ENCODE results near the gene AXDND1. TPM values are rescaled to one million over a fixed set of nuclear protein-coding genes. Genes with fewer than 3 reads are reported as not detected.

The AXDND1 gene
- total and polyA plus RNA-seq, 2 experiments from 2014 or later: not detected

GRCh38 chr1:179325836-179326235 lies 39.9 kb upstream of the AXDND1 start (continued):
- TF ChIP-seq REST (IDR thresholded peaks at IDR 0.05; ENCODE audit: unreplicated experiment) (no peak), CREB1 (CRISPR knock-in tag; IDR thresholded peaks at IDR 0.05; ENCODE audit: low read depth) (no peak), ZNF114 (CRISPR knock-in tag; IDR thresholded peaks at IDR 0.05) (no peak), EZH2phosphoT487 (IDR thresholded peaks at IDR 0.05; ENCODE audit: unreplicated experiment) (no peak), NANOG (IDR thresholded peaks at IDR 0.05; ENCODE audit: borderline replicate concordance) (no peak), EZH2 (IDR thresholded peaks at IDR 0.05; ENCODE audit: low read depth, unreplicated experiment) (no peak), STAT1 (IDR thresholded peaks at IDR 0.05; ENCODE audit: unreplicated experiment) (no peak)
- TF ChIP-seq, protein P1, sequence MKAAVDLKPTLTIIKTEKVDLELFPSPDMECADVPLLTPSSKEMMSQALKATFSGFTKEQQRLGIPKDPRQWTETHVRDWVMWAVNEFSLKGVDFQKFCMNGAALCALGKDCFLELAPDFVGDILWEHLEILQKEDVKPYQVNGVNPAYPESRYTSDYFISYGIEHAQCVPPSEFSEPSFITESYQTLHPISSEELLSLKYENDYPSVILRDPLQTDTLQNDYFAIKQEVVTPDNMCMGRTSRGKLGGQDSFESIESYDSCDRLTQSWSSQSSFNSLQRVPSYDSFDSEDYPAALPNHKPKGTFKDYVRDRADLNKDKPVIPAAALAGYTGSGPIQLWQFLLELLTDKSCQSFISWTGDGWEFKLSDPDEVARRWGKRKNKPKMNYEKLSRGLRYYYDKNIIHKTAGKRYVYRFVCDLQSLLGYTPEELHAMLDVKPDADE (IDR thresholded peaks at IDR 0.05): no peak

DNA sequence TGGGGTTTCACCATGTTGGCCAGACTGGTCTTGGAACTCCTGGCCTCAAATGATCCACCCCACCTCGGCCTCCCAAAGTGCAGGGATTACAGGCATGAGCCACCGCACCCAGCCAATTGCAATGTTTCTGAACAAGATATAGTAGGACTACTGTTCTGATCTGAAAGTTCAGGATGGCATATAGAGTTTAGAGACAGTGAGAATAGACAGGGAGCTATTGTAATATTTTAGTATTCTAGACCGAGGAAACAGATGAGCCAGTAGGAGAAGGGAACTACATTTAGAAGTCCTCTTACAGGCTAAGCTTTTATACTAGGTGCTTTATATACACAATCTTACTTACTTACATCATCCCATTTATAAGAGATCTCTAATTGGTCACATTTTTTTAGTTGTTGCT lies 39.0 kb upstream of the AXDND1 start:
- Mint-ChIP-seq H3K27me3 (ENCODE audit: insufficient read depth, low read depth, poor library complexity) (no peaks in the 10 kb centered on the region), H3K36me3 (ENCODE audit: low read depth) (no peaks in the 10 kb centered on the region; the same call in 2 of the 3 replicates), H3K9me3 (0 out of 3 replicates have a peak, but pooled peaks cover 4% of the 10 kb centered on the region), H3K4me1 (peaks cover 9% of the 10 kb centered on the region), H3K4me3 (no peak overlapping the region), H3K27ac (no peak overlapping the region)
- no peak overlapping the region for H3K4me2 ChIP-seq
- no peaks in the 10 kb centered on the region for H4K20me1 ChIP-seq (replicated peaks; ENCODE audit: insufficient read depth)
- ATAC-seq (no peak), DNase-seq (ENCODE audit: low spot score) (no peak)
- no peaks in the 10 kb centered on the region for H3K36me3 ChIP-seq (ENCODE audit: insufficient read depth)
- no peak overlapping the region for H3K4me3 ChIP-seq
- H3K79me2 ChIP-seq (replicated peaks; ENCODE audit: insufficient read depth): no peaks in the 10 kb centered on the region
- TF ChIP-seq EZH2phosphoT487 (IDR thresholded peaks at IDR 0.05; ENCODE audit: unreplicated experiment): no peak
- TF ChIP-seq, protein P2, sequence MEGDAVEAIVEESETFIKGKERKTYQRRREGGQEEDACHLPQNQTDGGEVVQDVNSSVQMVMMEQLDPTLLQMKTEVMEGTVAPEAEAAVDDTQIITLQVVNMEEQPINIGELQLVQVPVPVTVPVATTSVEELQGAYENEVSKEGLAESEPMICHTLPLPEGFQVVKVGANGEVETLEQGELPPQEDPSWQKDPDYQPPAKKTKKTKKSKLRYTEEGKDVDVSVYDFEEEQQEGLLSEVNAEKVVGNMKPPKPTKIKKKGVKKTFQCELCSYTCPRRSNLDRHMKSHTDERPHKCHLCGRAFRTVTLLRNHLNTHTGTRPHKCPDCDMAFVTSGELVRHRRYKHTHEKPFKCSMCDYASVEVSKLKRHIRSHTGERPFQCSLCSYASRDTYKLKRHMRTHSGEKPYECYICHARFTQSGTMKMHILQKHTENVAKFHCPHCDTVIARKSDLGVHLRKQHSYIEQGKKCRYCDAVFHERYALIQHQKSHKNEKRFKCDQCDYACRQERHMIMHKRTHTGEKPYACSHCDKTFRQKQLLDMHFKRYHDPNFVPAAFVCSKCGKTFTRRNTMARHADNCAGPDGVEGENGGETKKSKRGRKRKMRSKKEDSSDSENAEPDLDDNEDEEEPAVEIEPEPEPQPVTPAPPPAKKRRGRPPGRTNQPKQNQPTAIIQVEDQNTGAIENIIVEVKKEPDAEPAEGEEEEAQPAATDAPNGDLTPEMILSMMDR (conservative IDR thresholded peaks at IDR 0.05; ENCODE audit: low read depth in 2 of 2): no peak
- no peak for TF ChIP-seq STAT1 (IDR thresholded peaks at IDR 0.05; ENCODE audit: unreplicated experiment)
- no peak for TF ChIP-seq ZNF114 (CRISPR knock-in tag; IDR thresholded peaks at IDR 0.05)
- no peak for TF ChIP-seq JUNB (IDR thresholded peaks at IDR 0.05; ENCODE audit: unreplicated experiment)
- no peak for TF ChIP-seq POLR2AphosphoS5 (IDR thresholded peaks at IDR 0.05; ENCODE audit: low read depth)
- TF ChIP-seq CREB1 (CRISPR knock-in tag; IDR thresholded peaks at IDR 0.05; ENCODE audit: low read depth): no peak
- no peak for TF ChIP-seq ZNF462 (CRISPR knock-in tag; IDR thresholded peaks at IDR 0.05)
- TF ChIP-seq ZNF331 (CRISPR knock-in tag; IDR thresholded peaks at IDR 0.05; ENCODE audit: low read depth): no peak
- no peak for TF ChIP-seq EZH2 (IDR thresholded peaks at IDR 0.05; ENCODE audit: low read depth, unreplicated experiment)
- no peak overlapping the region for H2AFZ ChIP-seq
- no peak overlapping the region for H3K27ac ChIP-seq (ENCODE audit: low read depth)
- H3K4me1 ChIP-seq (ENCODE audit: insufficient read depth): peaks cover 9% of the 10 kb centered on the region
- H3K9me2 ChIP-seq (ENCODE audit: insufficient read depth): no peaks in the 10 kb centered on the region
- no peaks in the 10 kb centered on the region for H3F3A ChIP-seq (replicated peaks; ENCODE audit: low read depth)
- H3K27me3 ChIP-seq (ENCODE audit: insufficient read depth): no peaks in the 10 kb centered on the region

Data from GM23338 (cell line).